Fibroblast of the conjunctiva (primary cell): ENCODE results near the gene TCIRG1.

Experiments
- DNase-seq: peaks from one replicate; pipeline ENCODE4 v3.0.0-alpha.2; 2010; ENCODE audit warnings: low read depth

The TCIRG1 gene

GRCh38 chr11:68051191-68052136 lies 12.6 kb downstream of the TCIRG1 start:
- DNase-seq, result no peak

GRCh38 chr11:68052137-68052873 lies 13.5 kb downstream of the TCIRG1 start:
- DNase-seq, result no peak

DNA sequence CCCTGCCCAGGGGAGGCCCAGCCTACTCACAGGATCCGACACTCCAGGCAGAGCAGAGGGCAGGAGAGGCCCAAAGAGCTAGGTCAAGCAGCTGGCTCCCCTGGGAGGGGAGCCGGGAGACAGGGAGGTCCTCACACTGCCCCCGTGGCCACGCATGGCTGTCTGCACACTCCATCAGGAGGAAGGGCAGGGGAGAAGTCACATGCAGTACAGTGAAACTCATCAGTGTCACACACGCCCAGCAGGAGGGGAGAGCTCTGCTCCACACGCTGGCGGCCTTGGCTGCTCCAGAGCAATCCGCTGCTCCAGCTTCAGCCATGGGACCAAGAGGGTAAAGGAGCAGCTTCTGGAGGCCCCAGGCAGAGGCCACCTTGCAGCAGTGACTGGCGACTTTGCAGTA lies 14.3 kb downstream of the TCIRG1 start:
- DNase-seq, result no peak

GRCh38 chr11:68053981-68054812 lies 15.4 kb downstream of the TCIRG1 start:
- no peak for DNase-seq

DNA sequence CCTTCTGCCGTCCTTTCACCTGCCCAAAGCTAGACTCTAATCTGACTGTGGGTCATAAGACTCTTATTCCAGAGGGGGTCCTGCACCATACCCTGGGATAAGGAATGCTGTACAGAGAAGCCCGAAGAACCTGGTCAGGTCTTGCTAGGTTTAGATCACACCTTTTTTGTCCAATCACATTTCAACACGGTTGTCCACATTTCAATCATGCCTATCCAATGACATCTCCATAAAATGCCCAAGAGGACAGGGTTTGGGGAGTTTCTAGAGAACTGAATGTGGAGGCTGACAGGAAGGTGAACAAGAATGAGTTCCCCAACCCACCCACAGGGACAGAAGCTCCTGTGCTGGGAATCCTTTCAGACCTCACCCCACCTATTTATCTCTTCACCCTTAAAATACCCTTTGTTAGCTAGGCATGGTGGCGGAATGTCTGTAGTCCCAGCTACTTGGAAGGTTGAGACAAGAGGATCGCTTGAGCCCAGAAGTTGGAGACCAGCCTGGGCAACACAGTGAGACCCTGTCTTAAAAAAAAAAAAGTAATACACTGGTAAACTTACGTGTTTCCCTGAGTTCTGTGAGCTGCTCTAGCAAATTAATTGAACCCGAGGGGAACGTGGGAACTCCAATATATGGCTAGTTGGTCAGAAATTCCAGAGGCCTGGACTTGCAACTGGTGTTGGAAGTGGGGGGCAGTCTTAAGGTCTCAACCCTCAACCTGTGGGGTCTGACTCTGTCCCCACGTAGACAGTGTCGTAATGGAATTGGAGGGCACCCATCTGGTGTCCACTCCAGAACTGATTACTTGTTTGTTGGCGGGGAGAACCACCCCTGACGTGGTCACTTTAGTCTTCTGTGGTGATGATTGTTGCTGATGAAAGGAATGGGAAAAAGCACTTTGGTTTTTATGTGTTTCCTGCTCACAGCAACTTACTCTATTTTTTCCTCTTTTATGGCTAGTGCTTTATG lies 17.8 kb downstream of the TCIRG1 start:
- DNase-seq, result no peak

- DNase-seq, result no peak
Measured at GRCh38 chr11:68057807-68058206, 19.0 kb downstream of the TCIRG1 start.

DNA sequence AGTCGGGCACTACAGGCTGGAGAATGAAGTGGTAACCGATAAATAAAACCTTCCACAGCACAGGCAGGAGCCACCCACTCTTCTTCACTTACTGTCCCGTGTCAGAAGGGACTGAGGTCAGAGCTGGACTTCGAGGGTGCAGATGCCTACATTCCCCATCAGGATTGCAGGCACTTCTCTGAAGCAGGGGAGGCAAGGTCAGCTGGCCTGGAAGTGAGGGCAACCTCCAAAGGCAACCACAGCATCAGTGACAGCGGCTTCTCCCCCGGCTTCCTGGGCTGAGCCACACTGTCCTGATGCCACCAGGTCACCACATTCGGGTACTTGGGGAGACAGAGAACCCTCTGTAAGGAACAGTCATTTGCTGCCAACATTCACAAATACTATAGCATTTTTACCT lies 22.7 kb downstream of the TCIRG1 start:
- DNase-seq, result no peak

DNA sequence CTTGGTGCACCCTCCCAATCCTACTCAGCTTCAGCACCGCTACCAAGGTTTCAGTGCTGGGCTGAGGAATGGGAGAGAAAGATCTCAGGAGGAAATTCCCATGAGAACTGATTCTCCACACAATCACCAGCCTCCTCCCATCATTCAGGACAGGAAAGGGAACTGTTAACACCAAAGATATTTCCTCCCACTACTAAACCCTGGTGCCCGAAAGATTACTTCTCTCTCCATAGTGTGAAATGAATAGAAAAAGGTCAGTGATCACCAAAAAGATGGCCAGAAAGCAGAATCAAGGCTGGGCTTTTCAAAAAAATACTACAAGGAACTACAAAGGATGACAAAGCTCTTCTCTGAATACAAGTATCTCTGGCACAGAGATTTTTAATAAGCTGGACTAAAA lies 26.1 kb downstream of the TCIRG1 start:
- no peak for DNase-seq

GRCh38 chr11:68065841-68066240 lies 27.0 kb downstream of the TCIRG1 start:
- no peak for DNase-seq

DNA sequence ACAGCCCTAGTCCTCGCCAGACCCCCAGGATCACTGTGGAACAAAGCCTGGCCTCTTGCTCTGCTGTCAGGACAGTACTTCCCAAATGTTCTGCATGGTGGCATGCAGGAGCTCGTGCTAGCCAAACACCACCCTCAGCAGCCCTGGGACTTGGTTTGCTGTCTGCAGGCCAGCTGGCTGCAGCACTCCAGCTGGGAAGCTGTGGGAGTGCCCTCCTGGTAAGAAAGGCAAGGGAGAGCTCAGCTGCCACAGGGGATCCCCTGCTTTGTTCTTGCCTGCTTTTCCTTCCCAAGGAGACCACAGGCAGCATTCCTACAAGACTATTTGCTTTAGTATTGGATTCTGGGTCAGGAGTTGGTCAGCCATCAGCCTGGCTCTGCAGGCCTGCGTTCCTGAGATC lies 27.9 kb downstream of the TCIRG1 start:
- DNase-seq, result no peak

DNA sequence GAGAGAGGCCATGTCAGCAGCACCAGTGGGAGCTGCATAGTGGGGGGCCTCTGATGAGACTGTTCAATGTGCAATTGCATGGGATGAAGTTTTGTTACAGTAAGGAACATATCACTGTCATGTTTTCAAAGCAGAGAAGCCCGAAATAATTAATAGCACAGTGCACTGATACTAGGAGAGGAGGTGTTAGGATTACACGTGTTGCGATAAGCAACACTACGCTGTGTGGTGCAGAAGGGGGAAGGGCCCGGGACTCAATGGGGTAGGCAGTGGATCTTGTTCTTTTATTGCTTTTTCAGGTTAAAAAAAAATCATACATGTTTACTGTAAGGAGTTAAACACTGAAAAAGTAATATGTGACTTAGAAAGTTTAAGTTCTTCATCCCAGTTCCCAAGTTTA lies 29.2 kb downstream of the TCIRG1 start:
- no peak for DNase-seq

DNA sequence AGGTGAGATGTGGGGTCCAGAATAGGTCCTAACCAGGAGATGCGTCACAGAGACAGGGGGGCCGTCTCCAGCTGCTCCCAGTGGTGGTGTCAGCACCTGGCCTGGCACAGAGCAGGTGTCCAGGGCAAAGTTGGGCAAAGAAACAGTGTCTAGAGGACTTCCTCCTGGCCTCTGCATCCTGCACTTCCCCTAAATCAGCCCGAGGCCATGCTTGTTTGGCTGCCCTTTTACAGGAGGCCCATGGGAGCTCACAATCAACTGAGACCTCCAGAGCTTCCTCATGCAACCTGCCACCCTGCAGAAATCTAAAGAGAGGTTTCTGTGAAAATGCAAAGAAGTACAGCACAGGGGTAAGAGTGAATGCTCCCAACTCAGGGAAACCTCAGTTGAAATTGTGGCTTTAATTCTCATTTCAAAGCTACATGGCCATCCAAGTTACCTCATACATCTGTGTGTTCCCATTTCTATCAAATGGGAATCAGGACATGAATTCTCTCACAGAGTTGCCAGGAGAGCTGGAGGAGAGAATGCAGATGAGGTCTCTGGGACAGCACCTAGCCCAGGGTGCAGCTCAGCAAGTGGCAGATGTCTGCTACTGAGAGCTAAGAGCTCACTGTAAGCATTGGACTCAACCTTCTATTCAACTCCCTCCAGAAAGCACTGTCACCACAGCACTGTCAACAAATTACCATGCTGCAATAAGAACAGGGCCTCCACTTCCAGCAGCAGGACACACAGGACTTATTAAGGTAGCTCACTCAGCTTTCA lies 32.6 kb downstream of the TCIRG1 start:
- no peak for DNase-seq

GRCh38 chr11:68074584-68075352 lies 35.9 kb downstream of the TCIRG1 start:
- no peak for DNase-seq

DNA sequence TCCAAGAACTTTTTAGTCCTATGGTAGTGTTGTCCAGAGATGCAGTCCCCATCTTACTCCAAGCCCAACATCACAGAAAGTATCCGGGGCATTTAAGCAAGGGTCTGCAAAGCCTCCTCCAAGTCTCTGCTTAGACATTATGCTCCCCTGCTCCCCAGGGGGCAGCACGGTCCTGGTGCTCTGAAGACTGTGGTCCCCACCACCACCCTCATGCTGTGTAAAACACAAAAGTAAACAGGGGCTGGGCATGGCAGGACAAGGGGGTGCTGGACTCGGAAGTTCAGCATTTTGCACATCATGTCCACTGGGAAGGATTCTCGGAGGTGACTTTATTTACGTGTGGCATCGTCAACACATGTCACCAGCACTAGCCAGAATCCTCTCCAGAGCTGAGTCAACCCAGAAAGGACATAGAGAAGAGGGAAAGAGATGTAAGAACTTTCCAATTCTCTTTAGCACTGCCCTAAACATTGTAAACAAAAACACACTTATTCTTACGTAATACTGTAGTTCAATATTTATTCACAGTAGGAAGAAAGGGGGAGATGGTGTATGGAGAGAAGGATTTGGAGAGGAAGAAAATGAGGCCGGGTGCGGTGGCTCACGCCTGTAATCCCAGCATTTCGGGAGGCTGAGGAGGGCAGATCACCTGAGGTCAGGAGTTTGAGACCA lies 37.7 kb downstream of the TCIRG1 start:
- DNase-seq, result no peak

DNA sequence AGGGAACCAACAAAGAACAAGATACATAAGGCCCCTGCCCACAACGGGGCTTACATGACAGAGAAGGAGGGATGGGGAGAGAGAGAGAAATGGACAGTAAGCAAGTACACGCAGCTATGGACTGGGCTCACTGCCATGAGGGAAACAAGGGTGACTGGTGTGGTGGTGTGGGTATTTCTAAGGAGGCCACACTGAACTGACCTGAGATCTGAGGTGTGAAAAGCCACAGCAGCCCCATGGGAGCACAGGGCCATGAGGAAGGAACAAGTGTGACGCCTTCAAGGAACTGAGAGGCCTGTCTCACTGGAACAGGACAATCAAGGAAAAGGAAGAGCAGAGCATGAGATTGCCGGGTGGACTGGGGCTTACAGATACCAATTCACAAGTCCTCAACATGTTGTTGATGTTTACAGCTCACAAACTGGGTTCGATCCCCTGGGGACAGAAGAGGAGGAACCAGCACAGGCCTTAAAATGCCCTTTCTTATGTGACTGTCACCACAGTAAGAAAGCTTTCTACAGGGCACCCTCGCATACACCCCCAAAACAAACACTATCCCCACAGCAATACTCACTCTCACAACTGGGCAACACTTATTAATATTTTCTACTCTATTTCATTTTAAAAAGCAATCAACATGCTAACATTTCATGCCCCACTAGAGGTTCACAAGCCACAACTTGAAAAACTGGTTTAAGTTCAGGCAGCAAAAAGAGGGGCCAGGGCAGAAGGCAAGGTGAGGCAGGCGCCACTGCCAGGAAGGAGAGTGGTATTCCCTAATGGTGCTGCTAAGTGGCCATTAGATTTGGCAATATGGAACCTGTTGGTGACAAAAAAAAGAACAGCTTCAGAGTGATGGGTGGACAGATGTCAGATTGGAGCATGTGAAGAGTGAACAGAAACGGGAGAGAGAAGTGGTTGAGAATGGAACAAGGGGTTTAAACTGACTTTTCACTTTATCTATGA lies 39.1 kb downstream of the TCIRG1 start:
- DNase-seq, result no peak

DNA sequence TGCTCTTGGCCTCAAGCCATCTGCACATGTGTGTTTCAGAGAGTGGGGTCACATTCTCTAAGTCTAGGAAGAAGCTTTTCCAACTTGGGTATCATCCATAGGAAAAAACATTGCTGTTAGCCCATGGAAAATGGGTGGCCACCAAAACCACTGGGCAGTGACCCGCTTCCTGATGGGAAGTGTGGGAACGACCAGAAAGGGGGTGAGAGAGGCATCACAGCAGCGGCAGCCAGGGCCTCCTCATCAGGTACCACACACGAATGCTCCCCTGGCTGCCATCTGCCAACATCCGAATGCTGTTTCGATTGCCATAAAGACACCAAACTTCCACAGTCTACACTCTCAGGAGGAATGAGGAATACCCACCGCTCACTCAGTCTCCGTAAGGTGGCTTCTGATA lies 42.0 kb downstream of the TCIRG1 start:
- DNase-seq, result no peak

- no peak for DNase-seq
Measured at GRCh38 chr11:68081691-68082090, 42.9 kb downstream of the TCIRG1 start.

DNA sequence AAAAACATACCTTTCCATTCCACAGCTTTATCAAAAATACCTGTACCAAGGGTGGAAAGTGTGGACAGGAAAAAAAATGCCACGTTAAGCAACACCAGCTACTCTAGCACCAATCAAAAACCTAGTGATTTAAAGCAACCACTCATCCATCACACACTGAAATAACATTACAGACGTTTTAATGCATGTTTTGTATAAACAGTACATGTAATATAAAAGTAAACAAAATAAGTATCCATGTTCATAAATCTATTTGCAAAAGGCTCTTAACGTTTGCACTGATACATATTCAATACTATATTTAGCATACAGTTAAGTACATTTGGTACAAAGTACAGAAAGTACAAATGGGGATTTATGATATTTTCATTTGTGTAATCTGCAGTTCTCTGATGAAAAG lies 43.7 kb downstream of the TCIRG1 start:
- no peak for DNase-seq
